Duodenal mucosa (tissue), 2 donors: ENCODE data around the gene SEMA6A.

Experiments used
- H3K27ac ChIP-seq: one replicate; pipeline ENCODE4 v1.7.0; 2013; ENCODE audit warnings: low read depth, low read length
- H3K27me3 ChIP-seq, 2 donors: one replicate each; pipeline ENCODE4 v1.7.0; 2013; ENCODE audit warnings: low read length in 2 of 2, control low read depth in 1 of 2; ENCODE audit not compliant: insufficient read depth in 2 of 2, control insufficient read depth in 1 of 2
- H3K36me3 ChIP-seq, 2 donors: one replicate each; pipeline ENCODE4 v1.7.0; 2013; ENCODE audit warnings: low read length in 2 of 2, control low read depth in 1 of 2; ENCODE audit not compliant: insufficient read depth in 2 of 2, control insufficient read depth in 1 of 2
- H3K4me1 ChIP-seq, 2 donors: one replicate each; pipeline ENCODE4 v1.7.0; 2013; ENCODE audit warnings: low read length in 2 of 2, control low read depth in 1 of 2; ENCODE audit not compliant: insufficient read depth in 2 of 2, control insufficient read depth in 1 of 2
- H3K4me3 ChIP-seq, 2 donors: one replicate each; pipeline ENCODE4 v1.7.0; 2013; ENCODE audit warnings: low read length in 2 of 2, low read depth in 1 of 2
- H3K9ac ChIP-seq, 2 donors: one replicate each; pipeline ENCODE4 v1.7.0; 2013; ENCODE audit warnings: low read length in 2 of 2, low read depth in 1 of 2
- H3K9me3 ChIP-seq, 2 donors: one replicate each; pipeline ENCODE4 v1.7.0; 2013; ENCODE audit warnings: low read length in 2 of 2, control low read depth in 1 of 2; ENCODE audit not compliant: control insufficient read depth in 1 of 2

The SEMA6A gene

GRCh38 chr5:116437351-116437705 lies 137.3 kb downstream of the SEMA6A start:
- no peaks in the 10 kb centered on the region for H3K9me3 ChIP-seq
- peaks cover 7 to 15% of the 10 kb centered on the region in 2 donors for H3K4me1 ChIP-seq
- H3K27ac ChIP-seq = no peak overlapping the region

GRCh38 chr5:116436674-116437350 lies 137.8 kb downstream of the SEMA6A start:
- Histone ChIP-seq H3K4me3 (no peak overlapping the region), H3K9ac (no peak overlapping the region), H3K4me1 (peaks cover 7 to 15% of the 10 kb centered on the region in 2 donors), H3K27me3 (no peaks in the 10 kb centered on the region), H3K9me3 (no peaks in the 10 kb centered on the region), H3K36me3 (no peaks in the 10 kb centered on the region), H3K27ac (no peak overlapping the region)

More at GRCh38 chr5:116437351-116437705, 137.3 kb downstream of the SEMA6A start:
- no peak overlapping the region for H3K4me3 ChIP-seq
- no peak overlapping the region for H3K9ac ChIP-seq
- H3K36me3 ChIP-seq = no peaks in the 10 kb centered on the region
- no peaks in the 10 kb centered on the region for H3K27me3 ChIP-seq

- Histone ChIP-seq H3K9me3 (no peaks in the 10 kb centered on the region), H3K4me1 (no peaks in the 10 kb centered on the region), H3K36me3 (no peaks in the 10 kb centered on the region), H3K27me3 (no peaks in the 10 kb centered on the region), H3K9ac (no peak overlapping the region), H3K4me3 (no peak overlapping the region), H3K27ac (no peak overlapping the region)
Observed at GRCh38 chr5:116428966-116429365, 145.7 kb downstream of the SEMA6A start.

- Histone ChIP-seq H3K27me3 (no peaks in the 10 kb centered on the region), H3K4me1 (no peaks in the 10 kb centered on the region), H3K9ac (no peak overlapping the region), H3K4me3 (no peak overlapping the region), H3K36me3 (no peaks in the 10 kb centered on the region), H3K27ac (no peak overlapping the region), H3K9me3 (no peaks in the 10 kb centered on the region)
Observed at GRCh38 chr5:116428413-116428812, 146.2 kb downstream of the SEMA6A start.

- H3K27ac ChIP-seq = no peak overlapping the region
- H3K9me3 ChIP-seq = no peaks in the 10 kb centered on the region
Observed at GRCh38 chr5:116424951-116425350, 149.7 kb downstream of the SEMA6A start.

GRCh38 chr5:116424258-116424615 lies 150.4 kb downstream of the SEMA6A start:
- H3K9ac ChIP-seq = no peak overlapping the region
- H3K36me3 ChIP-seq = no peaks in the 10 kb centered on the region
- H3K27ac ChIP-seq = no peak overlapping the region
- H3K9me3 ChIP-seq = no peaks in the 10 kb centered on the region
- H3K27me3 ChIP-seq = no peaks in the 10 kb centered on the region
- H3K4me3 ChIP-seq = no peak overlapping the region
- H3K4me1 ChIP-seq = no peaks in the 10 kb centered on the region

More at GRCh38 chr5:116424951-116425350, 149.7 kb downstream of the SEMA6A start:
- H3K27me3 ChIP-seq = no peaks in the 10 kb centered on the region
- H3K4me1 ChIP-seq = no peaks in the 10 kb centered on the region
- H3K36me3 ChIP-seq = no peaks in the 10 kb centered on the region
- no peak overlapping the region for H3K9ac ChIP-seq
- H3K4me3 ChIP-seq = no peak overlapping the region

GRCh38 chr5:116423587-116424257 lies 150.9 kb downstream of the SEMA6A start:
- Histone ChIP-seq H3K9me3 (no peaks in the 10 kb centered on the region), H3K36me3 (no peaks in the 10 kb centered on the region), H3K9ac (no peak overlapping the region), H3K4me1 (no peaks in the 10 kb centered on the region), H3K27ac (no peak overlapping the region), H3K27me3 (no peaks in the 10 kb centered on the region), H3K4me3 (no peak overlapping the region)

- Histone ChIP-seq H3K9ac (no peak overlapping the region), H3K27ac (no peak overlapping the region), H3K36me3 (no peaks in the 10 kb centered on the region), H3K4me1 (no peaks in the 10 kb centered on the region), H3K27me3 (no peaks in the 10 kb centered on the region), H3K4me3 (no peak overlapping the region), H3K9me3 (no peaks in the 10 kb centered on the region)
Observed at GRCh38 chr5:116423141-116423540, 151.5 kb downstream of the SEMA6A start.

GRCh38 chr5:116421080-116421629 lies 153.5 kb downstream of the SEMA6A start:
- Histone ChIP-seq H3K9me3 (no peaks in the 10 kb centered on the region), H3K27me3 (no peaks in the 10 kb centered on the region), H3K4me1 (no peaks in the 10 kb centered on the region), H3K9ac (no peak overlapping the region), H3K27ac (no peak overlapping the region), H3K36me3 (no peaks in the 10 kb centered on the region), H3K4me3 (no peak overlapping the region)

- Histone ChIP-seq H3K27ac (no peak overlapping the region), H3K9ac (no peak overlapping the region), H3K4me3 (no peak overlapping the region), H3K27me3 (no peaks in the 10 kb centered on the region), H3K36me3 (no peaks in the 10 kb centered on the region), H3K9me3 (no peaks in the 10 kb centered on the region), H3K4me1 (no peaks in the 10 kb centered on the region)
Observed at GRCh38 chr5:116420540-116420939, 154.1 kb downstream of the SEMA6A start.
